Bronchial epithelial cell (primary cell): ENCODE measurements around the gene VTI1A. TPM values are rescaled to one million over a fixed set of nuclear protein-coding genes. Genes with fewer than 3 reads are reported as not detected.

ENCODE experiments used
- DNase-seq: peaks from one replicate; pipeline ENCODE4 v3.0.0-alpha.2; 2010; ENCODE audit warnings: low read depth
- FAIRE-seq: peaks from 2 replicates; lab custom pipeline; 2011; peaks lifted over from hg19 to GRCh38; lab: Jason Lieb, UNC
- H3K27me3 ChIP-seq: 2 replicates; pipeline ENCODE4 v1.5.1; 2011; ENCODE audit warnings: low read length; ENCODE audit not compliant: control insufficient read depth, insufficient read depth
- H3K36me3 ChIP-seq: 2 replicates; pipeline ENCODE4 v1.5.1; 2011; ENCODE audit warnings: low read length; ENCODE audit not compliant: control insufficient read depth, insufficient read depth
- H3K4me3 ChIP-seq: 2 replicates; pipeline ENCODE4 v1.5.1; 2011; ENCODE audit warnings: mild to moderate bottlenecking, low read depth, low read length, control low read depth
- CTCF ChIP-seq: IDR thresholded peaks from 2 replicates; pipeline ENCODE4 v1.5.1; 2011; ENCODE audit warnings: mild to moderate bottlenecking, moderate library complexity, low read length, control low read depth, inconsistent platforms; ENCODE audit not compliant: insufficient read depth, severe bottlenecking
- total RNA-seq: library from RNA; depleted of rRNA; stranded (reverse); fragments of >200 nt; gene quantifications from 2 replicates; pipeline ENCODE4 v1.2.1, GENCODE V29; 2014

VTI1A gene
- total RNA-seq, 1 donor from 2014 or later, result 36.6 TPM

GRCh38 chr10:112771733-112772132 is 324.7 kb downstream of the VTI1A start:
- Histone ChIP-seq H3K36me3 (no peaks in the 10 kb centered on the region), H3K4me3 (no peak overlapping the region), H3K27me3 (no peaks in the 10 kb centered on the region)
- no peak for DNase-seq
- no peak for FAIRE-seq
- TF ChIP-seq CTCF, result no peak

GRCh38 chr10:112773783-112774182 is 326.8 kb downstream of the VTI1A start:
- TF ChIP-seq CTCF, result no peak
- H3K27me3 ChIP-seq, result no peaks in the 10 kb centered on the region
- DNase-seq (no peak), FAIRE-seq (no peak)
- no peaks in the 10 kb centered on the region for H3K36me3 ChIP-seq
- H3K4me3 ChIP-seq, result no peak overlapping the region

- Histone ChIP-seq H3K4me3 (no peak overlapping the region), H3K27me3 (no peaks in the 10 kb centered on the region), H3K36me3 (no peaks in the 10 kb centered on the region)
- FAIRE-seq (no peak), DNase-seq (no peak)
- no peak for TF ChIP-seq CTCF
Observed at GRCh38 chr10:112774210-112774609, 327.2 kb downstream of the VTI1A start.

GRCh38 chr10:112774798-112775197 is 327.8 kb downstream of the VTI1A start:
- Histone ChIP-seq H3K4me3 (no peak overlapping the region), H3K36me3 (no peaks in the 10 kb centered on the region), H3K27me3 (no peaks in the 10 kb centered on the region)
- DNase-seq, result no peak
- FAIRE-seq, result no peak
- no peak for TF ChIP-seq CTCF

- no peak for TF ChIP-seq CTCF
- no peaks in the 10 kb centered on the region for H3K36me3 ChIP-seq
- no peak for DNase-seq
- H3K4me3 ChIP-seq, result no peak overlapping the region
- H3K27me3 ChIP-seq, result no peaks in the 10 kb centered on the region
- FAIRE-seq, result no peak
Observed at GRCh38 chr10:112775381-112775780, 328.4 kb downstream of the VTI1A start.

GRCh38 chr10:112775892-112776674 is 329.1 kb downstream of the VTI1A start:
- Histone ChIP-seq H3K36me3 (no peaks in the 10 kb centered on the region), H3K27me3 (no peaks in the 10 kb centered on the region), H3K4me3 (no peak overlapping the region)
- TF ChIP-seq CTCF, result no peak
- FAIRE-seq (peak; percentile 76), DNase-seq (no peak)
